HuH-7.5 (cell line): Measurements from ENCODE around the gene MAN1A2.

ENCODE experiments used
- DNase-seq: peaks from one replicate; pipeline ENCODE4 v3.0.0; 2011; ENCODE audit warnings: low spot score

MAN1A2 gene

GRCh38 chr1:117577191-117577885 is 210.1 kb downstream of the MAN1A2 start:
- DNase-seq = no peak

- DNase-seq = no peak
Observed at GRCh38 chr1:117578466-117578865, 211.2 kb downstream of the MAN1A2 start.
